CD4-positive, alpha-beta T cell treated with Interleukin-10 for 1 hour (primary cell): ENCODE results near the gene MATK.
"Not testable (repeated sequence)": the region's sequence is repeated elsewhere in the genome, so short reads cannot be mapped to it uniquely, and the experiment has no call there.

ENCODE experiments used
- DNase-seq: peaks from one replicate; pipeline ENCODE4 v3.0.0-alpha.2; 2020

MATK gene

GRCh38 chr19:3770136-3770999 is 15.8 kb downstream of the MATK start:
- no peak for DNase-seq

GRCh38 chr19:3769494-3769893 is 16.7 kb downstream of the MATK start:
- DNase-seq = no peak

GRCh38 chr19:3768748-3769099 is 17.5 kb downstream of the MATK start:
- DNase-seq = no peak

- no peak for DNase-seq
These were observed 18.0 kb downstream of the MATK start for GRCh38 chr19:3768015-3768747.

- DNase-seq = no peak
These were observed 19.1 kb downstream of the MATK start for GRCh38 chr19:3767050-3767449.

GRCh38 chr19:3766520-3766919 is 19.7 kb downstream of the MATK start:
- peak; percentile 39 for DNase-seq

GRCh38 chr19:3765757-3766156 is 20.4 kb downstream of the MATK start:
- DNase-seq = not testable (repeated sequence)

- DNase-seq = no peak
These were observed 21.1 kb downstream of the MATK start for GRCh38 chr19:3765121-3765520.

GRCh38 chr19:3762501-3763459 is 23.4 kb downstream of the MATK start, which contains the start of gene MRPL54:
Gene MRPL54 (plus strand): TSS chr19:3762682. CDS start chr19:3762701, 19 bp downstream.
- peak; percentile 99 for DNase-seq

GRCh38 chr19:3762130-3762473 is 24.1 kb downstream of the MATK start:
- no peak for DNase-seq

- peak; percentile 97 for DNase-seq
These were observed 24.6 kb downstream of the MATK start, which contains the start of gene APBA3 for GRCh38 chr19:3761382-3762129. Gene APBA3 (minus strand): TSS chr19:3761692. CDS start chr19:3760264, 1,428 bp downstream.

- DNase-seq = peak; percentile 59
These were observed 25.3 kb downstream of the MATK start for GRCh38 chr19:3760871-3761361.

- DNase-seq = no peak
These were observed 26.5 kb downstream of the MATK start for GRCh38 chr19:3759482-3760254.

- not testable (repeated sequence) for DNase-seq
These were observed 27.9 kb downstream of the MATK start for GRCh38 chr19:3758297-3758696.

GRCh38 chr19:3757705-3758104 is 28.5 kb downstream of the MATK start:
- not testable (repeated sequence) for DNase-seq

GRCh38 chr19:3753631-3754410 is 32.4 kb downstream of the MATK start:
- DNase-seq = no peak

- no peak for DNase-seq
These were observed 33.7 kb downstream of the MATK start for GRCh38 chr19:3752492-3752891.

- DNase-seq = no peak
These were observed 34.9 kb downstream of the MATK start for GRCh38 chr19:3751236-3751635.

- no peak for DNase-seq
These were observed 36.0 kb downstream of the MATK start for GRCh38 chr19:3750211-3750610.

- no peak for DNase-seq
These were observed 37.2 kb downstream of the MATK start for GRCh38 chr19:3748965-3749364.
